Endodermal cell (in vitro differentiated cells): Measurements from ENCODE around the gene RTCB. TPM values are rescaled to one million over a fixed set of nuclear protein-coding genes. Genes with fewer than 3 reads are reported as not detected.

Experiments used
- DNase-seq: peaks from one replicate; pipeline ENCODE4 v3.0.0-alpha.2; 2017
- H3K27ac ChIP-seq: 2 replicates; pipeline ENCODE4 v1.5.1; 2013; ENCODE audit warnings: mild to moderate bottlenecking, low read depth, low read length, moderate library complexity
- H3K27me3 ChIP-seq: 2 replicates; pipeline ENCODE4 v1.6.1; 2013; ENCODE audit warnings: mild to moderate bottlenecking, low read length, moderate library complexity; ENCODE audit not compliant: insufficient read depth, control insufficient read depth, poor library complexity, severe bottlenecking
- H3K36me3 ChIP-seq: 2 replicates; pipeline ENCODE4 v1.7.0; 2013; ENCODE audit warnings: mild to moderate bottlenecking, low read length, moderate library complexity; ENCODE audit not compliant: control insufficient read depth, insufficient read depth
- H3K4me1 ChIP-seq: one replicate; pipeline ENCODE4 v1.7.0; 2013; ENCODE audit warnings: low read length; ENCODE audit not compliant: control insufficient read depth, insufficient read depth
- H3K4me3 ChIP-seq: 2 replicates; pipeline ENCODE4 v1.5.1; 2013; ENCODE audit warnings: mild to moderate bottlenecking, low read length, moderate library complexity
- H3K9ac ChIP-seq: 2 replicates; pipeline ENCODE4 v1.6.1; 2013; ENCODE audit warnings: mild to moderate bottlenecking, low read length, moderate library complexity; ENCODE audit not compliant: poor library complexity, severe bottlenecking; ENCODE audit errors: extremely low read depth
- H3K9me3 ChIP-seq: 2 replicates; pipeline ENCODE4 v1.6.1; 2013; ENCODE audit warnings: mild to moderate bottlenecking, low read length, moderate library complexity; ENCODE audit not compliant: control insufficient read depth
- H3K27ac Mint-ChIP-seq: 2 replicates; pipeline ENCODE4 v1.8.0; 2020; ENCODE audit warnings: mixed read lengths
- H3K27me3 Mint-ChIP-seq: 2 replicates; pipeline ENCODE4 v1.8.0; 2021; ENCODE audit warnings: mild to moderate bottlenecking, mixed read lengths; ENCODE audit not compliant: insufficient read depth
- H3K36me3 Mint-ChIP-seq: 2 replicates; pipeline ENCODE4 v1.8.0; 2020; ENCODE audit warnings: low read depth, mixed read lengths
- H3K4me1 Mint-ChIP-seq: 2 replicates; pipeline ENCODE4 v1.8.0; 2020; ENCODE audit warnings: mixed read lengths
- H3K4me3 Mint-ChIP-seq: 2 replicates; pipeline ENCODE4 v1.8.0; 2020; ENCODE audit warnings: mild to moderate bottlenecking, moderate library complexity, mixed read lengths
- H3K9me3 Mint-ChIP-seq: 2 replicates; pipeline ENCODE4 v1.8.0; 2020; ENCODE audit warnings: mild to moderate bottlenecking, mixed read lengths
- WGBS, 2 experiments: methylation state at CpG; one replicate each; pipeline versions ENCODE4 v1.1.5 to v1.1.7; 2013; ENCODE audit warnings: missing lambda C conversion rate in 2 of 2, mixed read lengths in 1 of 2; ENCODE audit not compliant: insufficient coverage in 1 of 2, insufficient read length in 1 of 2; 5-methylcytosine and 5-hydroxymethylcytosine counted together
- total RNA-seq, 2 donors: library from RNA; stranded (reverse); fragmentation: NEBNext Ultra II Directional in 1 of 2; extraction: Animal tissue kit (Norgen Biotek cat#: 25700) in 1 of 2; gene quantifications; 2 replicates in 1 of 2; 3 replicates in 1 of 2; pipeline ENCODE4 v1.2.1, GENCODE V29; 2021
- TF ChIP-seq, protein P1 (sequence below): fragments of 200-600 bp; sonication (generic); conservative IDR thresholded peaks from 2 replicates; pipeline ENCODE4 v1.5.0; 2021; ENCODE audit warnings: antibody characterized with exemption, mild to moderate bottlenecking

Gene RTCB
- total RNA-seq, 2 donors from 2014 or later, result 113 to 126 TPM

DNA sequence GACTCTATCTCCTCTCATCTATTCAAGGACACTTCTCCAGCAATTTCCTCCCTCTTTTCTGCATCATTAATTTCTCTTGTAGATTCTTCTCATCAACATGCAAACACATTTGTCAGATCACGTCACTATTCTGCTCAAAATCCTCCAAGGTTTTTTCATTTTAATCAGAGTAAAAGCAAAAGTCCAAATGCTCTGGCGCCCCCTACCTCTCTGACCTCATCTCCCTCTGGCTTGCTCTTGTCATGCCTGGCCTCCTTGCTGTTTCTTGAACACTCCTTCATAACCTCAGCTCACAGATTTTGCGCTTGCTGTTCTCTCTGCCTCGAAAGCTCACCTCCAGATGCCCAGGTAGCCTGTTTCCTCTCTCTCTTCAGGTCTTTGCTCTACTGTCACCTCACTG, 22.4 kb downstream of the RTCB start:
- Mint-ChIP-seq H3K27ac (peak overlapping the region; percentile 45), H3K36me3 (peaks cover 79% of the 10 kb centered on the region), H3K27me3 (no peaks in the 10 kb centered on the region), H3K4me3 (no peak overlapping the region), H3K9me3 (no peaks in the 10 kb centered on the region), H3K4me1 (no peaks in the 10 kb centered on the region)
- DNase-seq, result peak; percentile 70
- H3K36me3 ChIP-seq, result peaks cover 79% of the 10 kb centered on the region
- H3K27ac ChIP-seq, result no peak overlapping the region
- TF ChIP-seq, protein P1, sequence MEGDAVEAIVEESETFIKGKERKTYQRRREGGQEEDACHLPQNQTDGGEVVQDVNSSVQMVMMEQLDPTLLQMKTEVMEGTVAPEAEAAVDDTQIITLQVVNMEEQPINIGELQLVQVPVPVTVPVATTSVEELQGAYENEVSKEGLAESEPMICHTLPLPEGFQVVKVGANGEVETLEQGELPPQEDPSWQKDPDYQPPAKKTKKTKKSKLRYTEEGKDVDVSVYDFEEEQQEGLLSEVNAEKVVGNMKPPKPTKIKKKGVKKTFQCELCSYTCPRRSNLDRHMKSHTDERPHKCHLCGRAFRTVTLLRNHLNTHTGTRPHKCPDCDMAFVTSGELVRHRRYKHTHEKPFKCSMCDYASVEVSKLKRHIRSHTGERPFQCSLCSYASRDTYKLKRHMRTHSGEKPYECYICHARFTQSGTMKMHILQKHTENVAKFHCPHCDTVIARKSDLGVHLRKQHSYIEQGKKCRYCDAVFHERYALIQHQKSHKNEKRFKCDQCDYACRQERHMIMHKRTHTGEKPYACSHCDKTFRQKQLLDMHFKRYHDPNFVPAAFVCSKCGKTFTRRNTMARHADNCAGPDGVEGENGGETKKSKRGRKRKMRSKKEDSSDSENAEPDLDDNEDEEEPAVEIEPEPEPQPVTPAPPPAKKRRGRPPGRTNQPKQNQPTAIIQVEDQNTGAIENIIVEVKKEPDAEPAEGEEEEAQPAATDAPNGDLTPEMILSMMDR, result peak; percentile 80
- no peak overlapping the region for H3K9ac ChIP-seq
- WGBS, 2 experiments, result 61 to 77% methylated on average over 3 to 4 of the region's 4 CpGs
- H3K9me3 ChIP-seq, result no peaks in the 10 kb centered on the region
- H3K27me3 ChIP-seq, result no peaks in the 10 kb centered on the region
- H3K4me3 ChIP-seq, result no peak overlapping the region
- no peaks in the 10 kb centered on the region for H3K4me1 ChIP-seq

DNA sequence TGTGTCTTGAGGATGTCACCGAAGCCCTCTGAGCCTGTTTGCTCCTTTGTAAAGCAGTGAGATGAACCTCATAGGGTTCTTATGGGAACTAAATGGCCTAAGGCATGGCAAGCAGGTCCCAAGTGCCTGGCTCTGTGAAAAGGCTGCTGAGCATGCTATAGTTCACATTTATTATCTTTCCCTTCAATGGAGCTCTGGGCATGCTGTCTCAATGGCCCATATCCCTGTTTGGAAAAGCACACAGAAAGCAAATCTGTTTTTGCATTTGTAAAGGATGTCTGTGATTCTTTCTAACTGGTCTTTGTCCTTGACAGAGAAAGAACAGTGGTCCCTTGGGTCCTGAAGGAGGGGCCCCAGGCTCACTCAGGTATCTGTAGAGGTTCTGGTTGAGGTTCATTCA, 26.4 kb downstream of the RTCB start:
- H3K4me1 ChIP-seq, result no peaks in the 10 kb centered on the region
- no peaks in the 10 kb centered on the region for H3K27me3 ChIP-seq
- peaks cover 44% of the 10 kb centered on the region for H3K36me3 ChIP-seq
- no peaks in the 10 kb centered on the region for H3K4me1 Mint-ChIP-seq
- H3K27ac ChIP-seq, result no peak overlapping the region
- no peak overlapping the region for H3K4me3 Mint-ChIP-seq
- no peaks in the 10 kb centered on the region for H3K9me3 Mint-ChIP-seq
- no peaks in the 10 kb centered on the region for H3K27me3 Mint-ChIP-seq
- no peak overlapping the region for H3K9ac ChIP-seq
- no peak overlapping the region for H3K27ac Mint-ChIP-seq
- H3K36me3 Mint-ChIP-seq, result peaks cover 43% of the 10 kb centered on the region
- no peak for DNase-seq
- H3K9me3 ChIP-seq, result no peaks in the 10 kb centered on the region
- WGBS, 2 experiments, result 97% methylated on average over 1 of the region's 1 CpG; no CpG with 5 or more reads in 1 of the 2 experiments
- no peak overlapping the region for H3K4me3 ChIP-seq
- TF ChIP-seq, protein P1, result no peak

DNA sequence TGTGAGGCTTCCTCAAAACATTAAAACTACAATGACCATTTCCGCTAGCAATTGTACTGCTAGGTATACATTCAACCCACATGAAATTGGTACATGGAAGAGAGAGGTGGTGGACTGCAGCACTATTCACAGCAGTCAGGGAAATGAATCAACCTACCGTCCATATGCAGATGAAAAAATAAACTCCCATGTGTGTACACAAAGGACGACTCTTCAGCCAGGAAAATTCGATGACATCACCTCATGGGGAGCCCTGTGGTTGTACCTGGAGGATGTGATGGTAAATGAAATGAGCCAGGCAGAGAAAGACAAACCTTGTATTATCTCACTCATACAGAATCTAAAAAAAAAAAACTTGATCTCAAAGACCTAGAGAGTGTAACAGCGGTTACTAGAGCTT, 31.1 kb downstream of the RTCB start:
- Mint-ChIP-seq H3K27ac (peak overlapping the region; percentile 3), H3K27me3 (no peaks in the 10 kb centered on the region), H3K9me3 (no peaks in the 10 kb centered on the region), H3K36me3 (peaks cover 8% of the 10 kb centered on the region), H3K4me1 (no peaks in the 10 kb centered on the region), H3K4me3 (no peak overlapping the region)
- no peak overlapping the region for H3K27ac ChIP-seq
- H3K4me1 ChIP-seq, result no peaks in the 10 kb centered on the region
- H3K36me3 ChIP-seq, result peaks cover 2% of the 10 kb centered on the region
- no peaks in the 10 kb centered on the region for H3K9me3 ChIP-seq
- WGBS, 2 experiments, result 79 to 100% methylated on average over 1 to 3 of the region's 5 CpGs
- TF ChIP-seq, protein P1, result no peak
- no peaks in the 10 kb centered on the region for H3K27me3 ChIP-seq
- H3K9ac ChIP-seq, result no peak overlapping the region
- no peak overlapping the region for H3K4me3 ChIP-seq
- no peak for DNase-seq
